CD14-positive monocyte (primary cell): ENCODE measurements around the gene IGF2BP1. TPM values are rescaled to one million over a fixed set of nuclear protein-coding genes. Genes with fewer than 3 reads are reported as not detected.

Experiments used
- DNase-seq, 3 donors: peaks; one replicate each; pipeline ENCODE4 v3.0.0-alpha.2; 2011 to 2022
- H2AFZ ChIP-seq: 2 replicates; pipeline ENCODE4 v1.6.0; 2012; ENCODE audit warnings: mild to moderate bottlenecking, low read depth, low read length, inconsistent platforms; ENCODE audit not compliant: insufficient read depth, poor library complexity, severe bottlenecking
- H3K27ac ChIP-seq, 2 donors: 1 replicate in 1 of 2; 2 replicates in 1 of 2; pipeline ENCODE4 v1.5.1; 2012 to 2013; ENCODE audit warnings: low read length in 2 of 2, control low read depth in 1 of 2, inconsistent platforms in 1 of 2, low read depth in 1 of 2, mild to moderate bottlenecking in 1 of 2
- H3K27me3 ChIP-seq, 2 donors: one replicate each; pipeline versions ENCODE4 v1.6.0 to v1.6.1; 2011 to 2013; ENCODE audit warnings: low read length in 2 of 2; ENCODE audit not compliant: control insufficient read depth in 2 of 2, insufficient read depth in 2 of 2
- H3K36me3 ChIP-seq, 2 donors: replicated peaks in 1 of 2; 1 replicate in 1 of 2; 2 replicates in 1 of 2; pipeline versions ENCODE4 v1.5.1 to v1.6.1; 2012 to 2013; ENCODE audit warnings: low read length in 2 of 2, control low read depth in 1 of 2, inconsistent platforms in 1 of 2, mild to moderate bottlenecking in 1 of 2; ENCODE audit not compliant: insufficient read depth in 2 of 2, control insufficient read depth in 1 of 2
- H3K4me1 ChIP-seq, 2 donors: 1 replicate in 1 of 2; 2 replicates in 1 of 2; pipeline versions ENCODE4 v1.5.1 to v1.6.1; 2012 to 2013; ENCODE audit warnings: low read length in 2 of 2, control low read depth in 1 of 2, inconsistent platforms in 1 of 2, mild to moderate bottlenecking in 1 of 2, moderate library complexity in 1 of 2; ENCODE audit not compliant: insufficient read depth in 2 of 2, control insufficient read depth in 1 of 2
- H3K4me2 ChIP-seq: replicated peaks from 2 replicates; pipeline ENCODE3; 2012; ENCODE audit warnings: low read length, moderate library complexity, mild to moderate bottlenecking; ENCODE audit not compliant: poor library complexity, severe bottlenecking; ENCODE audit errors: extremely low read depth
- H3K4me3 ChIP-seq, 3 experiments: fragments of 200-600 bp in 1 of 3; sonication (generic) in 1 of 3; replicated peaks in 1 of 3; 1 replicate in 2 of 3; 2 replicates in 1 of 3; pipeline ENCODE4 v1.5.1; 2011 to 2013; ENCODE audit warnings: low read length in 3 of 3, mild to moderate bottlenecking in 3 of 3, control low read depth in 2 of 3, low read depth in 2 of 3, inconsistent platforms in 1 of 3, moderate library complexity in 1 of 3
- H3K79me2 ChIP-seq: 2 replicates; pipeline ENCODE4 v1.6.0; 2012; ENCODE audit warnings: mild to moderate bottlenecking, control low read depth, inconsistent platforms, low read length, moderate library complexity; ENCODE audit not compliant: insufficient read depth
- H3K9ac ChIP-seq: 2 replicates; pipeline ENCODE4 v1.6.0; 2017; ENCODE audit warnings: low read length, mild to moderate bottlenecking; ENCODE audit not compliant: insufficient read depth, poor library complexity, severe bottlenecking
- H3K9me3 ChIP-seq, 2 donors: replicated peaks in 1 of 2; 1 replicate in 1 of 2; 2 replicates in 1 of 2; pipeline versions ENCODE4 v1.5.1 to v1.6.1; 2012 to 2013; ENCODE audit warnings: low read length in 2 of 2, control low read depth in 1 of 2; ENCODE audit not compliant: control insufficient read depth in 1 of 2, insufficient read depth in 1 of 2
- H4K20me1 ChIP-seq: 2 replicates; pipeline ENCODE4 v1.6.0; 2012; ENCODE audit warnings: mild to moderate bottlenecking, low read length, control low read depth, moderate library complexity; ENCODE audit not compliant: insufficient read depth
- H3K27ac Mint-ChIP-seq, 7 donors: one replicate each; pipeline ENCODE4 v1.8.0; 2020; ENCODE audit warnings: mild to moderate bottlenecking in 7 of 7, mixed read lengths in 7 of 7, moderate library complexity in 6 of 7, inconsistent platforms in 2 of 7
- H3K27me3 Mint-ChIP-seq, 3 donors: one replicate each; pipeline ENCODE4 v1.8.0; 2021 to 2022; ENCODE audit warnings: low read depth in 3 of 3, mild to moderate bottlenecking in 3 of 3, mixed read lengths in 3 of 3, moderate library complexity in 3 of 3, inconsistent platforms in 1 of 3
- H3K36me3 Mint-ChIP-seq, 2 donors: one replicate each; pipeline ENCODE4 v1.8.0; 2020; ENCODE audit warnings: mixed read lengths in 2 of 2, inconsistent platforms in 1 of 2, mild to moderate bottlenecking in 1 of 2
- H3K4me1 Mint-ChIP-seq: one replicate; pipeline ENCODE4 v1.8.0; 2020; ENCODE audit warnings: mild to moderate bottlenecking, mixed read lengths
- H3K4me3 Mint-ChIP-seq, 2 donors: one replicate each; pipeline ENCODE4 v1.8.0; 2020; ENCODE audit warnings: mild to moderate bottlenecking in 2 of 2, mixed read lengths in 2 of 2, moderate library complexity in 1 of 2
- H3K9me3 Mint-ChIP-seq, 7 donors: one replicate each; pipeline ENCODE4 v1.8.0; 2020 to 2022; ENCODE audit warnings: mixed read lengths in 7 of 7, mild to moderate bottlenecking in 6 of 7, moderate library complexity in 6 of 7, inconsistent platforms in 2 of 7
- CTCF ChIP-seq: fragments of 200-600 bp; IDR thresholded peaks from one replicate; pipeline ENCODE4 v1.8.0; 2022; ENCODE audit warnings: antibody characterized with exemption, mild to moderate bottlenecking
- intact Hi-C, 2 donors: fragments of 100-400 bp; cut with micrococcal nuclease; formaldehyde crosslinking; loops; one replicate each; pipeline versions ENCODE4 v1.15.0 to v1.15.1; 2023
- polyA plus RNA-seq, 3 donors: library from polyadenylated mRNA; depleted of rRNA in 1 of 3; unstranded in 2 of 3; stranded (reverse) in 1 of 3; fragments of 300-500 nt in 2 of 3; fragments of >200 nt in 1 of 3; fragmentation: Illumina TruSeq in 2 of 3; gene quantifications; 1 replicate in 2 of 3; 2 replicates in 1 of 3; pipeline ENCODE4 v1.2.3, GENCODE V29; 2012 to 2021

The IGF2BP1 gene
- polyA plus RNA-seq, 3 donors: not detected

DNA sequence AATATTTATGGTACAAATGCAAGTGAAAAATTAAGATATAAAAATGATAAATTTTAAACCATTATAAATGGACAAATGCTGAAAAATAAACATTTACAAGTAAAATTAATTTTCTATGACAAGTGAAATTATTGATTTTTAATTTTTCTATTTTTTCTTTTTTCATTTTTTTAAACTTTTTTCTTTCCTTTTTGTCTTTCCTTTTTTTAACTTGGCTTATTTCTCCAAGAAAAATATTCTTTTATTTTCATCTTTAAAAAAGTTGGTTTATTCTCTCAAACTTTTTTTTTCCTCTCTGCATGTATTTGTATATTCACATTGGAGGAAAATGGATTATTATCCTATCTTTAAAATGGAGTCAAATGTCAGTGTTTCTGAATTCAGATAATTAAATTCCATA lies 3.9 kb upstream of the IGF2BP1 start:
- Histone ChIP-seq H3K4me2 (no peak overlapping the region), H3K79me2 (no peaks in the 10 kb centered on the region), H4K20me1 (no peaks in the 10 kb centered on the region), H3K27ac (no peak overlapping the region), H3K9me3 (peaks cover 5 to 7% of the 10 kb centered on the region in 2 donors), H3K4me3 (no peak overlapping the region), H3K36me3 (no peaks in the 10 kb centered on the region), H3K27me3 (peaks cover 76 to 90% of the 10 kb centered on the region in 2 donors), H3K4me1 (peaks cover 24 to 27% of the 10 kb centered on the region in 2 donors), H2AFZ (no peak overlapping the region), H3K9ac (no peak overlapping the region)
- intact Hi-C loops: no loop called here
- Mint-ChIP-seq H3K4me1 (peaks cover 19% of the 10 kb centered on the region), H3K36me3 (peaks cover 3 to 6% of the 10 kb centered on the region in 2 donors), H3K27me3 (peaks cover 71 to 82% (median 79%) of the 10 kb centered on the region in 3 donors), H3K27ac (no peak overlapping the region), H3K9me3 (peaks cover 0 to 23% (median 13%) of the 10 kb centered on the region in 7 donors), H3K4me3 (peak overlapping the region in 1 of 2 donors; percentile 72)
- no peak for DNase-seq
- no peak for TF ChIP-seq CTCF

DNA sequence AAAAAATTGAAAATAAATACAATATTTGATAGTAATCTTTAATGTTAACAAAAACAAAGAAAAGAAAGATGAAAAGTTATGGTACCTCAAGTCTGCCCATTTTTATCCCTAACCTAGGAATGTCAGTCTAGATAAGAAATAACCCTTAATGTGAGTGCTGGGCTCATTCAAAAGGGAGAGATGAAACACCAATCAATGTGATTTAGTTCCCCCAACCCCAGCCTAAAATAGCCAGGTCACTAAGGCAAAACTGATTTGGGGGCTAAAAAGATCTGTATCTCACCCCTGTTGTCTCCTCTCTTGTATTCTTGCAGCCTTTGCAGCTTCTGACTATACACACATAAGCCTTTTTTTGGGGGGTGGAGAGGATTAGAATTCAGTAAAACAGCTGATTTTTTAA lies 3.2 kb upstream of the IGF2BP1 start:
- H3K4me3 Mint-ChIP-seq: peak overlapping the region in 1 of 2 donors; percentile 46
- no peak for DNase-seq
- no peak overlapping the region for H3K27ac ChIP-seq
- no peak overlapping the region for H2AFZ ChIP-seq
- H3K9me3 ChIP-seq: peaks cover 5 to 7% of the 10 kb centered on the region in 2 donors
- H3K9ac ChIP-seq: no peak overlapping the region
- H3K4me3 ChIP-seq: no peak overlapping the region
- peaks cover 82 to 97% of the 10 kb centered on the region in 2 donors for H3K27me3 ChIP-seq
- H3K4me2 ChIP-seq: no peak overlapping the region
- H3K36me3 Mint-ChIP-seq: peaks cover 3 to 8% of the 10 kb centered on the region in 2 donors
- intact Hi-C loops: no loop called here
- peaks cover 24 to 30% of the 10 kb centered on the region in 2 donors for H3K4me1 ChIP-seq
- peaks cover 73 to 83% (median 82%) of the 10 kb centered on the region in 3 donors for H3K27me3 Mint-ChIP-seq
- H3K36me3 ChIP-seq: no peaks in the 10 kb centered on the region
- H4K20me1 ChIP-seq: no peaks in the 10 kb centered on the region
- peaks cover 24% of the 10 kb centered on the region for H3K4me1 Mint-ChIP-seq
- no peaks in the 10 kb centered on the region for H3K79me2 ChIP-seq
- TF ChIP-seq CTCF: no peak
- peaks cover 0 to 27% (median 18%) of the 10 kb centered on the region in 7 donors for H3K9me3 Mint-ChIP-seq
- no peak overlapping the region for H3K27ac Mint-ChIP-seq
